Neural progenitor cell (in vitro differentiated cells): ENCODE data around the gene MX1. TPM values are rescaled to one million over a fixed set of nuclear protein-coding genes. Genes with fewer than 3 reads are reported as not detected.

ENCODE experiments used
- total RNA-seq: library from RNA; depleted of rRNA; stranded (reverse); fragments of >200 nt; gene quantifications from 2 replicates; pipeline ENCODE4 v1.2.3, GENCODE V29; 2015; ENCODE audit warnings: low replicate concordance

MX1 gene
- total RNA-seq, 1 donor from 2014 or later, result 1.7 TPM

Other genes starting within 250 kb of the MX1 start
- not detected in 2 replicates for gene FAM3B, start 109.4 kb upstream of the MX1 start, total RNA-seq
- gene MX2, start 64.2 kb upstream of the MX1 start, total RNA-seq, result 2.2 and 3.3 TPM in 2 replicates
- 0.99 and 1.5 TPM in 2 replicates for gene TMPRSS2, start 81.9 kb downstream of the MX1 start, total RNA-seq